GM12892 (cell line): Measurements from ENCODE around the gene TTC21A.

Experiments used
- POLR2A ChIP-seq: IDR thresholded peaks from 2 replicates; pipeline ENCODE4 v1.6.1; 2011; ENCODE audit warnings: low read depth, low read length, control low read depth
- POLR2AphosphoS5 ChIP-seq: IDR thresholded peaks from 2 replicates; pipeline ENCODE4 v1.6.1; 2011; ENCODE audit warnings: low read depth, low read length, control low read depth
- TAF1 ChIP-seq: IDR thresholded peaks from 2 replicates; pipeline ENCODE4 v1.6.1; 2011; ENCODE audit warnings: low read depth, mild to moderate bottlenecking, control low read depth, low read length, borderline replicate concordance

DNA sequence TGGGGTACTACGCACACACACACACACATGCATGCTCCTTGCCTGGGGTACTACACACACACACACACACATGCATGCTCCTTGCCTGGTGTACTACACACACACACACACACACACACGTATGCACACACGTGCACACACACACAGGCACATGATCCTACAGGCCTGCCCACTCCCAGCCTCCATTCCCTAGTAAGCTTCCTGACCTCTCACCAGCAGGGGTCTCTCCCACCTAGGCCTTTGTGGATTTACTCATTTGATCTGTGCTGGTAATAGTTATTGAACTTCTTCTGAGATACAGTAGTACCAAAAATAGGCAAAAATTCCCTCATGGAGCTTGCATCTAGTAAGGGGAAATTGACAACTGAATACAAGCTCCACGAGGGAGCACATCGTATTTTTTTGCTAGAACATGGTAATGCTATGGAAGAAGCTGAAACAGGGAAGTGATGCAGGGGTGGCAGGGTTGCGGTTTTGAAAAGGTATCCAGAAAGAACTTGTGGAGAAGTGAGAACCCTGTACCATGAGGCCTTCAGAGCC, 19.1 kb downstream of the TTC21A start:
- TF ChIP-seq TAF1 = no peak
- no peak for TF ChIP-seq POLR2A
- TF ChIP-seq POLR2AphosphoS5 = no peak
